K562 (cell line): ENCODE data around the gene CEMIP.

Experiments
- FOXM1 ChIP-seq, 2 experiments: fragments of 450-650 bp in 1 of 2; sonication (generic) in 1 of 2; formaldehyde crosslinking in 1 of 2; IDR thresholded peaks; 2 replicates each; pipeline versions ENCODE4 v1.6.1 to v1.9.0; 2017 to 2022; ENCODE audit warnings: low read depth in 2 of 2, mild to moderate bottlenecking in 2 of 2, missing genetic modification reagents in 1 of 2, moderate library complexity in 1 of 2
- GABPB1 ChIP-seq: sonication (generic); formaldehyde crosslinking; IDR thresholded peaks from 2 replicates; pipeline ENCODE4 v1.8.0; 2022; ENCODE audit warnings: mild to moderate bottlenecking, missing genetic modification reagents
- HDGF ChIP-seq: fragments of 450-650 bp; IDR thresholded peaks from 2 replicates; pipeline ENCODE4 v1.6.1; 2016
- KDM5B ChIP-seq: fragments of 200-600 bp; sonication (generic); IDR thresholded peaks from 2 replicates; pipeline ENCODE4 v1.6.1; 2012; ENCODE audit warnings: low read depth, mild to moderate bottlenecking, moderate library complexity, low read length, control low read depth, inconsistent platforms; ENCODE audit not compliant: insufficient replicate concordance
- MCM2 ChIP-seq: fragments of 450-650 bp; IDR thresholded peaks from 2 replicates; pipeline ENCODE4 v1.6.1; 2017; ENCODE audit warnings: low read depth, mild to moderate bottlenecking
- NFIC ChIP-seq: fragments of 450-650 bp; IDR thresholded peaks from 2 replicates; pipeline ENCODE4 v1.6.1; 2017; ENCODE audit warnings: mild to moderate bottlenecking, inconsistent platforms
- POLR2A ChIP-seq: fragments of 450-650 bp; conservative IDR thresholded peaks from 2 replicates; pipeline ENCODE4 v1.6.1; 2016
- RFX5 ChIP-seq: IDR thresholded peaks from 2 replicates; pipeline ENCODE4 v1.6.1; 2011; ENCODE audit warnings: low read depth, mild to moderate bottlenecking, improper control_type of control experiment, low read length
- TBP ChIP-seq: optimal IDR thresholded peaks from 2 replicates; pipeline ENCODE3; 2011; ENCODE audit warnings: low read depth, low read length, improper control_type of control experiment
- TF ChIP-seq, protein P1 (sequence below), 3 experiments: IDR thresholded peaks in 2 of 3; conservative IDR thresholded peaks in 1 of 3; 2 replicates each; pipeline ENCODE4 v1.5.1; 2011 to 2012; ENCODE audit warnings: low read length in 3 of 3, mild to moderate bottlenecking in 3 of 3, control low read depth in 2 of 3, improper control_type of control experiment in 1 of 3, inconsistent platforms in 1 of 3, low read depth in 1 of 3, mixed read lengths in 1 of 3, moderate library complexity in 1 of 3; ENCODE audit not compliant: insufficient read depth in 2 of 3
- TF ChIP-seq, protein P2 (sequence below): sonication (generic); formaldehyde crosslinking; IDR thresholded peaks from 2 replicates; pipeline ENCODE4 v1.9.0; 2022; ENCODE audit warnings: mild to moderate bottlenecking, missing genetic modification reagents
- TF ChIP-seq, protein P3 (sequence below), 3 experiments: fragments of 200-800 bp in 1 of 3; sonication (Bioruptor generic) in 1 of 3; sonication (generic) in 1 of 3; formaldehyde crosslinking in 1 of 3; IDR thresholded peaks; 2 replicates each; pipeline versions ENCODE4 v1.6.1 to v1.8.0; 2016 to 2022; ENCODE audit warnings: mild to moderate bottlenecking in 2 of 3, missing compliant biosample characterization in 2 of 3, missing genetic modification characterization in 2 of 3, missing genetic modification reagents in 1 of 3

DNA sequence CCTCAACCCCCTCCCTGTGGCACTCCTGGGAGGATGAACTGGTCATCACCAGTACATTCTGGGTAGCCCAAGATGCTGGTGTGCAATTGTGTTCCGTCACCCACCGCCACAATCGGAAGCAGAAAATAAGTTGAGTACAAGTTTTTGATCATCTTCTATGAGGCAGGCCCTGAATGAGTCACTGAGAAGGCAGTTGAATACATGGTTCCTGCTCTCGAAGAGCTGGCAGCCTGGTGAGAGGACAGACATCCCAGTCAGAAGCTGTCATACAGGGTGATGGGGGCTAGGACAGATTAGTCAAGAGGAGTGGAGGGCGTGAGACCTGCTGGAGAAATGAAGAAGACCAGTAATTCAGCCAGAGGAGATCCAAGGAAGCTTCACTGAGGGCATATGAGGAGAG lies 6.2 kb downstream of the CEMIP start:
- TF ChIP-seq RFX5 (no peak), MCM2 (no peak), KDM5B (no peak), FOXM1 (IDR thresholded peaks at IDR 0.05; ENCODE audit: low read depth) (no peak), FOXM1 (CRISPR knock-in tag; IDR thresholded peaks at IDR 0.05; ENCODE audit: low read depth) (no peak), GABPB1 (CRISPR knock-in tag) (no peak), HDGF (no peak), POLR2A (no peak), NFIC (no peak), TBP (no peak)
- TF ChIP-seq, protein P1, sequence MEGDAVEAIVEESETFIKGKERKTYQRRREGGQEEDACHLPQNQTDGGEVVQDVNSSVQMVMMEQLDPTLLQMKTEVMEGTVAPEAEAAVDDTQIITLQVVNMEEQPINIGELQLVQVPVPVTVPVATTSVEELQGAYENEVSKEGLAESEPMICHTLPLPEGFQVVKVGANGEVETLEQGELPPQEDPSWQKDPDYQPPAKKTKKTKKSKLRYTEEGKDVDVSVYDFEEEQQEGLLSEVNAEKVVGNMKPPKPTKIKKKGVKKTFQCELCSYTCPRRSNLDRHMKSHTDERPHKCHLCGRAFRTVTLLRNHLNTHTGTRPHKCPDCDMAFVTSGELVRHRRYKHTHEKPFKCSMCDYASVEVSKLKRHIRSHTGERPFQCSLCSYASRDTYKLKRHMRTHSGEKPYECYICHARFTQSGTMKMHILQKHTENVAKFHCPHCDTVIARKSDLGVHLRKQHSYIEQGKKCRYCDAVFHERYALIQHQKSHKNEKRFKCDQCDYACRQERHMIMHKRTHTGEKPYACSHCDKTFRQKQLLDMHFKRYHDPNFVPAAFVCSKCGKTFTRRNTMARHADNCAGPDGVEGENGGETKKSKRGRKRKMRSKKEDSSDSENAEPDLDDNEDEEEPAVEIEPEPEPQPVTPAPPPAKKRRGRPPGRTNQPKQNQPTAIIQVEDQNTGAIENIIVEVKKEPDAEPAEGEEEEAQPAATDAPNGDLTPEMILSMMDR (IDR thresholded peaks at IDR 0.05 in 2 of 3, conservative IDR thresholded peaks at IDR 0.05 in 1 of 3; ENCODE audit: insufficient read depth in 2 of 3, low read depth in 1 of 3, low read length in 3 of 3), result no peak
- TF ChIP-seq, protein P2, sequence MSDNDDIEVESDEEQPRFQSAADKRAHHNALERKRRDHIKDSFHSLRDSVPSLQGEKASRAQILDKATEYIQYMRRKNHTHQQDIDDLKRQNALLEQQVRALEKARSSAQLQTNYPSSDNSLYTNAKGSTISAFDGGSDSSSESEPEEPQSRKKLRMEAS (CRISPR knock-in tag), result no peak
- TF ChIP-seq, protein P3, sequence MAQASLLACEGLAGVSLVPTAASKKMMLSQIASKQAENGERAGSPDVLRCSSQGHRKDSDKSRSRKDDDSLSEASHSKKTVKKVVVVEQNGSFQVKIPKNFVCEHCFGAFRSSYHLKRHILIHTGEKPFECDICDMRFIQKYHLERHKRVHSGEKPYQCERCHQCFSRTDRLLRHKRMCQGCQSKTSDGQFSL (CRISPR knock-in tag; IDR thresholded peaks at IDR 0.05), result no peak
- TF ChIP-seq, protein P3 (tag; IDR thresholded peaks at IDR 0.05), result no peak
